ENCODE data around the gene NIM1K. TPM values are rescaled to one million over a fixed set of nuclear protein-coding genes. Genes with fewer than 3 reads are reported as not detected.

The NIM1K gene
- total RNA-seq, 2 donors from 2014 or later, result 0.52 TPM; not detected in 1

DNA sequence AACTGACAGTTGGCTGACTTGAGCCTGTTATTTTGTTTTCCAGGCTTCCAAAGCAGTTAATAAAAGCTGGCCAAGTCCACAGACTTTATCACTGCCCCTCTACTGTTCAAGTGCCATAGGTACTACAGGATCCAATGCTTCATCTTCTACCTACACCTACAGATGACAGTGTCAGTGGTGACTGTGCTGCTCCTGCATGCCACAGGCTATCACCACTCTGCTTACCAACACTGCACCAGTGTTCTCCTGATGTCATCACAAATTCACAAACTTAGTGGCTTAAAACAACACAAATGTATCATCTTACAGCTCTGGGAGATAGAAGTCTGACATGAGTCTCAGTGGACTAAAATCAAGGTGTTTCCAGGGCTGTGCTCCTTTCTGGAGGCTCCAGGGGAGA is 94.6 kb downstream of the NIM1K start:
- no peaks in the 10 kb centered on the region for H3K9me3 ChIP-seq
- H3K27ac ChIP-seq, result no peak overlapping the region
- intact Hi-C loops (cut with DNase I), result no loop called here
- no peaks in the 10 kb centered on the region for H3K27me3 ChIP-seq
- H3K4me3 ChIP-seq, result no peak overlapping the region
- no peak for DNase-seq
- TF ChIP-seq, protein P1, sequence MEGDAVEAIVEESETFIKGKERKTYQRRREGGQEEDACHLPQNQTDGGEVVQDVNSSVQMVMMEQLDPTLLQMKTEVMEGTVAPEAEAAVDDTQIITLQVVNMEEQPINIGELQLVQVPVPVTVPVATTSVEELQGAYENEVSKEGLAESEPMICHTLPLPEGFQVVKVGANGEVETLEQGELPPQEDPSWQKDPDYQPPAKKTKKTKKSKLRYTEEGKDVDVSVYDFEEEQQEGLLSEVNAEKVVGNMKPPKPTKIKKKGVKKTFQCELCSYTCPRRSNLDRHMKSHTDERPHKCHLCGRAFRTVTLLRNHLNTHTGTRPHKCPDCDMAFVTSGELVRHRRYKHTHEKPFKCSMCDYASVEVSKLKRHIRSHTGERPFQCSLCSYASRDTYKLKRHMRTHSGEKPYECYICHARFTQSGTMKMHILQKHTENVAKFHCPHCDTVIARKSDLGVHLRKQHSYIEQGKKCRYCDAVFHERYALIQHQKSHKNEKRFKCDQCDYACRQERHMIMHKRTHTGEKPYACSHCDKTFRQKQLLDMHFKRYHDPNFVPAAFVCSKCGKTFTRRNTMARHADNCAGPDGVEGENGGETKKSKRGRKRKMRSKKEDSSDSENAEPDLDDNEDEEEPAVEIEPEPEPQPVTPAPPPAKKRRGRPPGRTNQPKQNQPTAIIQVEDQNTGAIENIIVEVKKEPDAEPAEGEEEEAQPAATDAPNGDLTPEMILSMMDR (IDR thresholded peaks at IDR 0.05), result no peak
- no peak for TF ChIP-seq POLR2A (IDR thresholded peaks at IDR 0.05)
- H3K36me3 ChIP-seq (replicated peaks in 1 of 2; ENCODE audit: insufficient read depth in 1 of 2, low read depth in 2 of 2), result peaks cover 0 to 11% of the 10 kb centered on the region in 2 donors
- no peaks in the 10 kb centered on the region for H3K4me1 ChIP-seq
- no peak for ATAC-seq

DNA sequence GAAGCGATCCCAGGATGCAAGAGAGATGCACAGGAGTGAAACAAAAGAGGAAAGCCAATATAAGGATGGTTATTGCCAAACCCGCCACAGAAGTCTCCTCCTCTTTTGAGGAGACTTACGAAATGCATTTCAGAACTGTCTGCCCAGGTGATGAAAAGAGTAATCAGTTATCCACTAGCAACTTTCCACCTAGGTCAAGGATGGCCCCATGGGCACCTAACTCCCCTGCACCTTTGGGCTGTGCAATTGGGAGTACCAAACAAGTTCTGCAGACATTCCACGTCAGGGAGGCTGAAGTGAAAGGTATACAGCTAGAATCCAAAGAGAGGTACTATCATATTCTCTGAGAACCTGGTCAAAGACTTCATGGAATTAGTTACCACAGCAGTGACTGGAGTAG is 95.5 kb downstream of the NIM1K start:
- ATAC-seq (no peak), DNase-seq (no peak)
- Histone ChIP-seq H3K4me1 (no peaks in the 10 kb centered on the region), H3K4me3 (no peak overlapping the region), H3K9me3 (no peaks in the 10 kb centered on the region), H3K27ac (no peak overlapping the region), H3K36me3 (replicated peaks in 1 of 2; ENCODE audit: insufficient read depth in 1 of 2, low read depth in 2 of 2) (peaks cover 6 to 14% of the 10 kb centered on the region in 2 donors), H3K27me3 (no peaks in the 10 kb centered on the region)
- intact Hi-C loops (cut with DNase I), result no loop called here
- WGBS, 2 donors, result 95 to 96% methylated on average over 4 of the region's 4 CpGs
- TF ChIP-seq, protein P1 (IDR thresholded peaks at IDR 0.05), result no peak
- no peak for TF ChIP-seq POLR2A (IDR thresholded peaks at IDR 0.05)

DNA sequence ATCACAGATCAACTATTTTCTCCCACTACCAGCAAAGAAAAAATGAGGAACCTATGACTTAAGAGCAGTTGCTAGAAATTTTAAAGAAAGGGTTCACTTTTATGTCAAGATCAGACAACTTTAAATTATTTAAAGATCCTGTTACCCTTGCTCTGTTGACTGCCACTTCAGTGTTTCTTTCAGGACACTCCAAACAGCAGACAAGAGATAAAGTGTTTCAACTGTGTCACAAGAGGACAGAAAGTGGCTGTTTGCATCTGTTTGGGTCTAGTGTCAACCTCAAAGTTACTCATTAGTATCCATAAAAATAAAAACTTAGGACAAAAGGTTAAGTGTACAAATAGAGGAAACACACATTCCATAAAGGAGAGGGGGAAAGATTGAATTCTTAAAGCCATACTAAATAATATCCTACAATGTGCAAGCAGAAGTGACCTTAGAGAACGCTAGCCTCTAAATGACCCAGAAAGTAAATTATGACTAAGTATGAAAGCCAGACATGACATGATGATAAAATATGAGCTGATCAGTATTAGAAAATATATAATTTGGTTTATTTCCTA is 96.3 kb downstream of the NIM1K start:
- Histone ChIP-seq H3K4me3 (no peak overlapping the region), H3K27ac (no peak overlapping the region), H3K4me1 (no peaks in the 10 kb centered on the region), H3K9me3 (no peaks in the 10 kb centered on the region), H3K27me3 (no peaks in the 10 kb centered on the region), H3K36me3 (replicated peaks in 1 of 2; ENCODE audit: insufficient read depth in 1 of 2, low read depth in 2 of 2) (peaks cover 6 to 17% of the 10 kb centered on the region in 2 donors)
- DNase-seq (no peak), ATAC-seq (no peak)
- 100% methylated on average over 1 of the region's 1 CpG for WGBS, 2 donors
- intact Hi-C loops (cut with DNase I), result no loop called here
- no peak for TF ChIP-seq POLR2A (IDR thresholded peaks at IDR 0.05)
- TF ChIP-seq, protein P1 (IDR thresholded peaks at IDR 0.05), result no peak

- Histone ChIP-seq H3K27me3 (no peaks in the 10 kb centered on the region), H3K9me3 (no peaks in the 10 kb centered on the region), H3K4me3 (no peak overlapping the region), H3K27ac (no peak overlapping the region), H3K4me1 (no peaks in the 10 kb centered on the region), H3K36me3 (replicated peaks in 1 of 2; ENCODE audit: insufficient read depth in 1 of 2, low read depth in 2 of 2) (peaks cover 6 to 27% of the 10 kb centered on the region in 2 donors)
- 83 to 86% methylated on average over 2 of the region's 2 CpGs for WGBS, 2 donors
- TF ChIP-seq, protein P1 (IDR thresholded peaks at IDR 0.05), result no peak
- TF ChIP-seq POLR2A (IDR thresholded peaks at IDR 0.05), result no peak
- intact Hi-C loops (cut with DNase I), result no loop called here
- ATAC-seq, result no peak
- no peak for DNase-seq
These were observed 98.7 kb downstream of the NIM1K start for GRCh38 chr5:43290726-43291125.

- Histone ChIP-seq H3K4me3 (no peak overlapping the region), H3K27ac (no peak overlapping the region), H3K4me1 (no peaks in the 10 kb centered on the region), H3K27me3 (no peaks in the 10 kb centered on the region), H3K9me3 (no peaks in the 10 kb centered on the region), H3K36me3 (replicated peaks in 1 of 2; ENCODE audit: insufficient read depth in 1 of 2, low read depth in 2 of 2) (peaks cover 14 to 36% of the 10 kb centered on the region in 2 donors)
- TF ChIP-seq, protein P1 (IDR thresholded peaks at IDR 0.05), result no peak
- no peak for TF ChIP-seq POLR2A (IDR thresholded peaks at IDR 0.05)
- no peak for ATAC-seq
- intact Hi-C loops (cut with DNase I), result no loop called here
- DNase-seq, result no peak
These were observed 102.2 kb downstream of the NIM1K start for GRCh38 chr5:43294226-43294625.
